SU-DHL-6 (cell line): ENCODE data around the gene CORT.
"Not testable (repeated sequence)": the region's sequence is repeated elsewhere in the genome, so short reads cannot be mapped to it uniquely, and the experiment has no call there.

Source experiments
- H2AFZ ChIP-seq: fragments of 200-600 bp; sonication (generic); 2 replicates; pipeline ENCODE4 v1.6.1; 2014; ENCODE audit warnings: low read depth, mild to moderate bottlenecking, moderate library complexity, mixed read lengths, antibody characterized with exemption, low read length; ENCODE audit not compliant: severe bottlenecking
- H3F3A ChIP-seq: fragments of 200-600 bp; shearing (Covaris generic); 2 replicates; pipeline ENCODE4 v1.6.0; 2016; ENCODE audit warnings: antibody characterized with exemption, mild to moderate bottlenecking; ENCODE audit not compliant: insufficient read depth
- H3K27ac ChIP-seq: fragments of 200-600 bp; sonication (generic); 2 replicates; pipeline ENCODE4 v1.5.1; 2016; ENCODE audit warnings: low read depth, mild to moderate bottlenecking, low read length, moderate library complexity, mixed read lengths
- H3K27me3 ChIP-seq: fragments of 200-600 bp; sonication (generic), shearing (Covaris generic); 2 replicates; pipeline ENCODE4 v1.6.0; 2014; ENCODE audit warnings: mild to moderate bottlenecking, low read length
- H3K36me3 ChIP-seq: fragments of 200-600 bp; sonication (generic); 2 replicates; pipeline ENCODE4 v1.6.1; 2014; ENCODE audit warnings: mild to moderate bottlenecking, low read length, mixed read lengths
- H3K4me2 ChIP-seq: fragments of 300-600, 200-600 bp; shearing (Covaris generic), sonication (generic); 2 replicates; pipeline ENCODE4 v1.6.0; 2014; ENCODE audit warnings: low read length, low read depth, mild to moderate bottlenecking; ENCODE audit not compliant: poor library complexity, severe bottlenecking
- H3K4me3 ChIP-seq: fragments of 200-600 bp; sonication (generic); 2 replicates; pipeline ENCODE4 v1.5.1; 2014; ENCODE audit warnings: antibody characterized with exemption, low read length, mild to moderate bottlenecking, mixed read lengths; ENCODE audit not compliant: insufficient read depth, poor library complexity, severe bottlenecking
- H3K79me2 ChIP-seq: fragments of 200-600 bp; sonication (generic); 2 replicates; pipeline ENCODE4 v1.6.1; 2014; ENCODE audit warnings: mild to moderate bottlenecking, low read length, moderate library complexity; ENCODE audit not compliant: insufficient read depth
- H3K9ac ChIP-seq: fragments of 200-600 bp; sonication (generic); 2 replicates; pipeline ENCODE4 v1.7.0; 2014; ENCODE audit warnings: mild to moderate bottlenecking, low read length
- H3K9me2 ChIP-seq: fragments of 200-600 bp; sonication (generic); replicated peaks from 2 replicates; pipeline ENCODE4 v1.6.1; 2014; ENCODE audit warnings: low read length; ENCODE audit not compliant: insufficient read depth
- H3K9me3 ChIP-seq: fragments of 200-600 bp; sonication (generic); 2 replicates; pipeline ENCODE4 v1.6.1; 2014; ENCODE audit warnings: low read length, mixed read lengths; ENCODE audit not compliant: insufficient read depth
- H4K20me1 ChIP-seq: fragments of 200-600 bp; sonication (generic); 2 replicates; pipeline ENCODE4 v1.6.1; 2014; ENCODE audit warnings: low read depth, mild to moderate bottlenecking, antibody characterized with exemption, low read length, moderate library complexity, mixed read lengths
- CTCF ChIP-seq: fragments of 200-600 bp; sonication (generic); IDR thresholded peaks from one replicate; pipeline ENCODE4 v1.5.1; 2017; ENCODE audit warnings: antibody characterized with exemption, mild to moderate bottlenecking, low read length, moderate library complexity; ENCODE audit not compliant: insufficient read depth, poor library complexity, severe bottlenecking
- EZH2phosphoT487 ChIP-seq: fragments of 200-600 bp; sonication (generic), shearing (Covaris generic); conservative IDR thresholded peaks from 2 replicates; pipeline ENCODE4 v1.6.1; 2018; ENCODE audit warnings: mild to moderate bottlenecking, antibody characterized with exemption, low read length, moderate library complexity, mixed read lengths

CORT gene

GRCh38 chr1:10424651-10425050 is 25.2 kb upstream of the CORT start:
- Histone ChIP-seq H3K4me3 (no peak overlapping the region), H3K79me2 (no peaks in the 10 kb centered on the region), H4K20me1 (no peaks in the 10 kb centered on the region), H3K9me2 (no peaks in the 10 kb centered on the region), H2AFZ (no peak overlapping the region), H3K27ac (no peak overlapping the region), H3K27me3 (no peaks in the 10 kb centered on the region), H3K36me3 (no peaks in the 10 kb centered on the region), H3F3A (0 out of 2 replicates have a peak, but pooled peaks cover 3% of the 10 kb centered on the region), H3K9me3 (no peaks in the 10 kb centered on the region), H3K9ac (no peak overlapping the region), H3K4me2 (no peak overlapping the region)
- TF ChIP-seq CTCF: no peak
- no peak for TF ChIP-seq EZH2phosphoT487

- not testable (repeated sequence) for H3K36me3 ChIP-seq, H3K79me2 ChIP-seq, H4K20me1 ChIP-seq, H3K4me3 ChIP-seq, H2AFZ ChIP-seq, H3K27ac ChIP-seq, H3K9ac ChIP-seq, H3F3A ChIP-seq, H3K4me2 ChIP-seq, H3K27me3 ChIP-seq, H3K9me3 ChIP-seq, H3K9me2 ChIP-seq
These were observed 23.9 kb upstream of the CORT start for GRCh38 chr1:10425826-10426534.

GRCh38 chr1:10426535-10426848 is 23.3 kb upstream of the CORT start:
- not testable (repeated sequence) for H3K27me3 ChIP-seq, H3K4me2 ChIP-seq, H2AFZ ChIP-seq, H3F3A ChIP-seq, H4K20me1 ChIP-seq, H3K79me2 ChIP-seq, H3K27ac ChIP-seq, H3K9me2 ChIP-seq, H3K4me3 ChIP-seq, H3K9ac ChIP-seq, H3K36me3 ChIP-seq, H3K9me3 ChIP-seq

GRCh38 chr1:10428984-10429383 is 20.8 kb upstream of the CORT start:
- Histone ChIP-seq H4K20me1 (no peaks in the 10 kb centered on the region), H3K79me2 (no peaks in the 10 kb centered on the region), H3K4me2 (no peak overlapping the region), H3K4me3 (no peak overlapping the region), H2AFZ (no peak overlapping the region), H3K36me3 (no peaks in the 10 kb centered on the region), H3K9ac (no peak overlapping the region), H3K9me2 (no peaks in the 10 kb centered on the region), H3K9me3 (no peaks in the 10 kb centered on the region), H3K27me3 (no peaks in the 10 kb centered on the region), H3K27ac (no peak overlapping the region), H3F3A (0 out of 2 replicates have a peak, but pooled peaks cover 3% of the 10 kb centered on the region)
- no peak for TF ChIP-seq EZH2phosphoT487
- TF ChIP-seq CTCF: no peak
